GM23338 (cell line): ENCODE measurements around the gene BIRC3. TPM values are rescaled to one million over a fixed set of nuclear protein-coding genes. Genes with fewer than 3 reads are reported as not detected.

ENCODE experiments used
- ATAC-seq: fragments of 200-7000 bp; cut with Tn5 transposase; 3 replicates; pipeline ENCODE4 v1.9.1; 2020
- DNase-seq: peaks from one replicate; pipeline ENCODE4 v3.0.0-alpha.2; 2015; ENCODE audit warnings: low spot score
- H2AFZ ChIP-seq: fragments of 200-600 bp; sonication (generic); 2 replicates; pipeline ENCODE4 v1.8.0; 2016; ENCODE audit warnings: antibody characterized with exemption, mild to moderate bottlenecking, moderate library complexity
- H3F3A ChIP-seq: fragments of 200-600 bp; sonication (generic); replicated peaks from 2 replicates; pipeline ENCODE4 v1.8.0; 2017; ENCODE audit warnings: antibody characterized with exemption, mixed run types, low read depth
- H3K27ac ChIP-seq: fragments of 200-600 bp; sonication (generic); 2 replicates; pipeline ENCODE4 v1.6.1; 2016; ENCODE audit warnings: low read depth
- H3K27me3 ChIP-seq: fragments of 200-600 bp; sonication (generic); 2 replicates; pipeline ENCODE4 v1.8.0; 2016; ENCODE audit warnings: mild to moderate bottlenecking, mixed run types, moderate library complexity; ENCODE audit not compliant: insufficient read depth
- H3K36me3 ChIP-seq: fragments of 200-600 bp; sonication (generic); 2 replicates; pipeline ENCODE4 v1.8.0; 2016; ENCODE audit warnings: mild to moderate bottlenecking; ENCODE audit not compliant: insufficient read depth
- H3K4me1 ChIP-seq: fragments of 200-600 bp; sonication (generic); 2 replicates; pipeline ENCODE4 v1.8.0; 2016; ENCODE audit warnings: mild to moderate bottlenecking, moderate library complexity; ENCODE audit not compliant: insufficient read depth
- H3K4me2 ChIP-seq: fragments of 200-600 bp; sonication (generic); 2 replicates; pipeline ENCODE4 v1.7.1; 2017; ENCODE audit warnings: mixed run types
- H3K4me3 ChIP-seq: fragments of 200-600 bp; sonication (generic); 2 replicates; pipeline ENCODE4 v1.6.1; 2016; ENCODE audit warnings: mixed run types
- H3K79me2 ChIP-seq: fragments of 200-600 bp; sonication (generic); replicated peaks from 2 replicates; pipeline ENCODE4 v1.8.0; 2017; ENCODE audit warnings: mild to moderate bottlenecking; ENCODE audit not compliant: insufficient read depth
- H3K9me2 ChIP-seq: fragments of 200-600 bp; sonication (generic); 2 replicates; pipeline ENCODE4 v1.8.0; 2017; ENCODE audit not compliant: insufficient read depth
- H4K20me1 ChIP-seq: fragments of 200-600 bp; sonication (generic); replicated peaks from 2 replicates; pipeline ENCODE4 v1.8.0; 2017; ENCODE audit warnings: mild to moderate bottlenecking; ENCODE audit not compliant: insufficient read depth
- H3K27ac Mint-ChIP-seq: 2 replicates; pipeline ENCODE4 v1.8.0; 2020; ENCODE audit warnings: inconsistent platforms, mild to moderate bottlenecking, moderate library complexity, mixed read lengths
- H3K27me3 Mint-ChIP-seq: 3 replicates; pipeline ENCODE4 v1.8.0; 2022; ENCODE audit warnings: low read depth, mild to moderate bottlenecking, moderate library complexity, mixed read lengths, inconsistent platforms; ENCODE audit not compliant: insufficient read depth, poor library complexity
- H3K36me3 Mint-ChIP-seq: 3 replicates; pipeline ENCODE4 v1.8.0; 2021; ENCODE audit warnings: low read depth, mild to moderate bottlenecking, inconsistent platforms, moderate library complexity, mixed read lengths
- H3K4me1 Mint-ChIP-seq: 3 replicates; pipeline ENCODE4 v1.8.0; 2020; ENCODE audit warnings: mild to moderate bottlenecking, inconsistent platforms, mixed read lengths
- H3K4me3 Mint-ChIP-seq: 3 replicates; pipeline ENCODE4 v1.8.0; 2021; ENCODE audit warnings: moderate library complexity, mild to moderate bottlenecking, inconsistent platforms, mixed read lengths
- H3K9me3 Mint-ChIP-seq: 3 replicates; pipeline ENCODE4 v1.8.0; 2020; ENCODE audit warnings: moderate library complexity, mild to moderate bottlenecking, inconsistent platforms, mixed read lengths
- EZH2 ChIP-seq: fragments of 200-600 bp; sonication (generic); IDR thresholded peaks from one replicate; pipeline ENCODE4 v1.8.0; 2017; ENCODE audit warnings: antibody characterized with exemption, mild to moderate bottlenecking, low read depth; ENCODE audit not compliant: unreplicated experiment
- EZH2phosphoT487 ChIP-seq: fragments of 200-600 bp; sonication (generic); IDR thresholded peaks from one replicate; pipeline ENCODE4 v1.8.1; 2018; ENCODE audit warnings: antibody characterized with exemption; ENCODE audit not compliant: unreplicated experiment
- JUNB ChIP-seq: IDR thresholded peaks from one replicate; pipeline ENCODE4 v1.6.1; 2016; ENCODE audit warnings: antibody characterized with exemption; ENCODE audit not compliant: unreplicated experiment
- NANOG ChIP-seq: IDR thresholded peaks from 2 replicates; pipeline ENCODE4 v1.6.1; 2016; ENCODE audit warnings: antibody characterized with exemption, borderline replicate concordance
- POLR2AphosphoS5 ChIP-seq: IDR thresholded peaks from 2 replicates; pipeline ENCODE4 v1.6.1; 2016; ENCODE audit warnings: antibody characterized with exemption, low read depth
- STAT1 ChIP-seq: IDR thresholded peaks from one replicate; pipeline ENCODE4 v1.6.1; 2016; ENCODE audit warnings: antibody characterized with exemption; ENCODE audit not compliant: unreplicated experiment
- ZNF114 ChIP-seq: fragments of 250-450 bp; sonication (Bioruptor Pico); IDR thresholded peaks from 2 replicates; pipeline ENCODE4 v1.5.0; 2020; ENCODE audit warnings: mild to moderate bottlenecking, moderate library complexity
- ZNF331 ChIP-seq: fragments of 250-450 bp; sonication (Bioruptor Pico); IDR thresholded peaks from 2 replicates; pipeline ENCODE4 v1.5.0; 2020; ENCODE audit warnings: low read depth, mild to moderate bottlenecking, moderate library complexity
- polyA plus RNA-seq: library from polyadenylated mRNA; unstranded; fragments of >200 nt; fragmentation: Nextera tagmentation; extraction: Ambion mirVana; gene quantifications from 2 replicates; pipeline ENCODE4 v1.2.1, GENCODE V29; 2016
- total RNA-seq: library from RNA; depleted of rRNA; stranded (reverse); fragments of >200 nt; shearing (Covaris generic); gene quantifications from 2 replicates; pipeline ENCODE4 v1.2.3, GENCODE V29; 2014
- TF ChIP-seq, protein P1 (sequence below): IDR thresholded peaks from one replicate; pipeline ENCODE4 v1.6.1; 2018; ENCODE audit warnings: antibody characterized with exemption; ENCODE audit not compliant: unreplicated experiment
- TF ChIP-seq, protein P2 (sequence below), 2 experiments: fragments of 200-600 bp in 1 of 2; sonication (generic) in 1 of 2; conservative IDR thresholded peaks; 2 replicates each; pipeline versions ENCODE4 v1.5.1 to v1.6.1; 2016 to 2017; ENCODE audit warnings: antibody characterized with exemption in 2 of 2, low read depth in 2 of 2, mild to moderate bottlenecking in 2 of 2, moderate library complexity in 1 of 2
- TF ChIP-seq, protein P3 (sequence below): IDR thresholded peaks from 2 replicates; pipeline ENCODE4 v1.6.1; 2016; ENCODE audit warnings: antibody characterized with exemption
- TF ChIP-seq, protein P4 (sequence below): fragments of 250-450 bp; sonication (Bioruptor Pico); IDR thresholded peaks from 2 replicates; pipeline ENCODE4 v1.5.0; 2020; ENCODE audit warnings: mild to moderate bottlenecking, moderate library complexity

The BIRC3 gene
- total and polyA plus RNA-seq, 2 experiments from 2014 or later: 0.03 TPM; not detected in 1

DNA sequence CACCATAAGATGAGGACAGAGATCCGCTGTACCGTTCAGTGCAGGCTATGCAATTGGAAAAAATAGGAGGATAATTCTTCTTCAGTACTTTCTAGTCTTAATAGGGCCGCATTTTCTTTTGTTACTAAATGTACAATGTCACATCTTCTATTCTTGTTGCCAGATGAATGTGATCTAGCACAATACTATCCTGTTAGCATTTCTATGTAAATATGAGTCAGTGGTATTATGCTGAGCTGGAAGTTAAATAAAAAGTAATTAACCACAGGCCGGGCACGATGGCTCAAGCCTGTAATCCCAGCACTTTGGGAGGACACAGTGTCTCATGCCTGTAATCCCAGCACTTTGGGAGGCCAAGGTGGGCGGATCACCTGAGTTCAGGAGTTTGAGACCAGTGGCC is 24.4 kb upstream of the BIRC3 start:
- H3K79me2 ChIP-seq: no peaks in the 10 kb centered on the region
- no peaks in the 10 kb centered on the region for H3K9me2 ChIP-seq
- H3K4me3 ChIP-seq: no peak overlapping the region
- Mint-ChIP-seq H3K27me3 (no peaks in the 10 kb centered on the region), H3K4me1 (peaks cover 16% of the 10 kb centered on the region), H3K36me3 (no peaks in the 10 kb centered on the region), H3K4me3 (no peak overlapping the region), H3K27ac (no peak overlapping the region), H3K9me3 (no peaks in the 10 kb centered on the region)
- H3F3A ChIP-seq: no peaks in the 10 kb centered on the region
- TF ChIP-seq NANOG (no peak), ZNF331 (CRISPR knock-in tag) (no peak), ZNF114 (CRISPR knock-in tag) (no peak), EZH2phosphoT487 (no peak), STAT1 (no peak), EZH2 (no peak), JUNB (no peak), POLR2AphosphoS5 (no peak)
- TF ChIP-seq, protein P1, sequence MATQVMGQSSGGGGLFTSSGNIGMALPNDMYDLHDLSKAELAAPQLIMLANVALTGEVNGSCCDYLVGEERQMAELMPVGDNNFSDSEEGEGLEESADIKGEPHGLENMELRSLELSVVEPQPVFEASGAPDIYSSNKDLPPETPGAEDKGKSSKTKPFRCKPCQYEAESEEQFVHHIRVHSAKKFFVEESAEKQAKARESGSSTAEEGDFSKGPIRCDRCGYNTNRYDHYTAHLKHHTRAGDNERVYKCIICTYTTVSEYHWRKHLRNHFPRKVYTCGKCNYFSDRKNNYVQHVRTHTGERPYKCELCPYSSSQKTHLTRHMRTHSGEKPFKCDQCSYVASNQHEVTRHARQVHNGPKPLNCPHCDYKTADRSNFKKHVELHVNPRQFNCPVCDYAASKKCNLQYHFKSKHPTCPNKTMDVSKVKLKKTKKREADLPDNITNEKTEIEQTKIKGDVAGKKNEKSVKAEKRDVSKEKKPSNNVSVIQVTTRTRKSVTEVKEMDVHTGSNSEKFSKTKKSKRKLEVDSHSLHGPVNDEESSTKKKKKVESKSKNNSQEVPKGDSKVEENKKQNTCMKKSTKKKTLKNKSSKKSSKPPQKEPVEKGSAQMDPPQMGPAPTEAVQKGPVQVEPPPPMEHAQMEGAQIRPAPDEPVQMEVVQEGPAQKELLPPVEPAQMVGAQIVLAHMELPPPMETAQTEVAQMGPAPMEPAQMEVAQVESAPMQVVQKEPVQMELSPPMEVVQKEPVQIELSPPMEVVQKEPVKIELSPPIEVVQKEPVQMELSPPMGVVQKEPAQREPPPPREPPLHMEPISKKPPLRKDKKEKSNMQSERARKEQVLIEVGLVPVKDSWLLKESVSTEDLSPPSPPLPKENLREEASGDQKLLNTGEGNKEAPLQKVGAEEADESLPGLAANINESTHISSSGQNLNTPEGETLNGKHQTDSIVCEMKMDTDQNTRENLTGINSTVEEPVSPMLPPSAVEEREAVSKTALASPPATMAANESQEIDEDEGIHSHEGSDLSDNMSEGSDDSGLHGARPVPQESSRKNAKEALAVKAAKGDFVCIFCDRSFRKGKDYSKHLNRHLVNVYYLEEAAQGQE: no peak
- TF ChIP-seq, protein P2, sequence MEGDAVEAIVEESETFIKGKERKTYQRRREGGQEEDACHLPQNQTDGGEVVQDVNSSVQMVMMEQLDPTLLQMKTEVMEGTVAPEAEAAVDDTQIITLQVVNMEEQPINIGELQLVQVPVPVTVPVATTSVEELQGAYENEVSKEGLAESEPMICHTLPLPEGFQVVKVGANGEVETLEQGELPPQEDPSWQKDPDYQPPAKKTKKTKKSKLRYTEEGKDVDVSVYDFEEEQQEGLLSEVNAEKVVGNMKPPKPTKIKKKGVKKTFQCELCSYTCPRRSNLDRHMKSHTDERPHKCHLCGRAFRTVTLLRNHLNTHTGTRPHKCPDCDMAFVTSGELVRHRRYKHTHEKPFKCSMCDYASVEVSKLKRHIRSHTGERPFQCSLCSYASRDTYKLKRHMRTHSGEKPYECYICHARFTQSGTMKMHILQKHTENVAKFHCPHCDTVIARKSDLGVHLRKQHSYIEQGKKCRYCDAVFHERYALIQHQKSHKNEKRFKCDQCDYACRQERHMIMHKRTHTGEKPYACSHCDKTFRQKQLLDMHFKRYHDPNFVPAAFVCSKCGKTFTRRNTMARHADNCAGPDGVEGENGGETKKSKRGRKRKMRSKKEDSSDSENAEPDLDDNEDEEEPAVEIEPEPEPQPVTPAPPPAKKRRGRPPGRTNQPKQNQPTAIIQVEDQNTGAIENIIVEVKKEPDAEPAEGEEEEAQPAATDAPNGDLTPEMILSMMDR (conservative IDR thresholded peaks at IDR 0.05; ENCODE audit: low read depth in 2 of 2): no peak
- TF ChIP-seq, protein P3, sequence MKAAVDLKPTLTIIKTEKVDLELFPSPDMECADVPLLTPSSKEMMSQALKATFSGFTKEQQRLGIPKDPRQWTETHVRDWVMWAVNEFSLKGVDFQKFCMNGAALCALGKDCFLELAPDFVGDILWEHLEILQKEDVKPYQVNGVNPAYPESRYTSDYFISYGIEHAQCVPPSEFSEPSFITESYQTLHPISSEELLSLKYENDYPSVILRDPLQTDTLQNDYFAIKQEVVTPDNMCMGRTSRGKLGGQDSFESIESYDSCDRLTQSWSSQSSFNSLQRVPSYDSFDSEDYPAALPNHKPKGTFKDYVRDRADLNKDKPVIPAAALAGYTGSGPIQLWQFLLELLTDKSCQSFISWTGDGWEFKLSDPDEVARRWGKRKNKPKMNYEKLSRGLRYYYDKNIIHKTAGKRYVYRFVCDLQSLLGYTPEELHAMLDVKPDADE: no peak
- TF ChIP-seq, protein P4, sequence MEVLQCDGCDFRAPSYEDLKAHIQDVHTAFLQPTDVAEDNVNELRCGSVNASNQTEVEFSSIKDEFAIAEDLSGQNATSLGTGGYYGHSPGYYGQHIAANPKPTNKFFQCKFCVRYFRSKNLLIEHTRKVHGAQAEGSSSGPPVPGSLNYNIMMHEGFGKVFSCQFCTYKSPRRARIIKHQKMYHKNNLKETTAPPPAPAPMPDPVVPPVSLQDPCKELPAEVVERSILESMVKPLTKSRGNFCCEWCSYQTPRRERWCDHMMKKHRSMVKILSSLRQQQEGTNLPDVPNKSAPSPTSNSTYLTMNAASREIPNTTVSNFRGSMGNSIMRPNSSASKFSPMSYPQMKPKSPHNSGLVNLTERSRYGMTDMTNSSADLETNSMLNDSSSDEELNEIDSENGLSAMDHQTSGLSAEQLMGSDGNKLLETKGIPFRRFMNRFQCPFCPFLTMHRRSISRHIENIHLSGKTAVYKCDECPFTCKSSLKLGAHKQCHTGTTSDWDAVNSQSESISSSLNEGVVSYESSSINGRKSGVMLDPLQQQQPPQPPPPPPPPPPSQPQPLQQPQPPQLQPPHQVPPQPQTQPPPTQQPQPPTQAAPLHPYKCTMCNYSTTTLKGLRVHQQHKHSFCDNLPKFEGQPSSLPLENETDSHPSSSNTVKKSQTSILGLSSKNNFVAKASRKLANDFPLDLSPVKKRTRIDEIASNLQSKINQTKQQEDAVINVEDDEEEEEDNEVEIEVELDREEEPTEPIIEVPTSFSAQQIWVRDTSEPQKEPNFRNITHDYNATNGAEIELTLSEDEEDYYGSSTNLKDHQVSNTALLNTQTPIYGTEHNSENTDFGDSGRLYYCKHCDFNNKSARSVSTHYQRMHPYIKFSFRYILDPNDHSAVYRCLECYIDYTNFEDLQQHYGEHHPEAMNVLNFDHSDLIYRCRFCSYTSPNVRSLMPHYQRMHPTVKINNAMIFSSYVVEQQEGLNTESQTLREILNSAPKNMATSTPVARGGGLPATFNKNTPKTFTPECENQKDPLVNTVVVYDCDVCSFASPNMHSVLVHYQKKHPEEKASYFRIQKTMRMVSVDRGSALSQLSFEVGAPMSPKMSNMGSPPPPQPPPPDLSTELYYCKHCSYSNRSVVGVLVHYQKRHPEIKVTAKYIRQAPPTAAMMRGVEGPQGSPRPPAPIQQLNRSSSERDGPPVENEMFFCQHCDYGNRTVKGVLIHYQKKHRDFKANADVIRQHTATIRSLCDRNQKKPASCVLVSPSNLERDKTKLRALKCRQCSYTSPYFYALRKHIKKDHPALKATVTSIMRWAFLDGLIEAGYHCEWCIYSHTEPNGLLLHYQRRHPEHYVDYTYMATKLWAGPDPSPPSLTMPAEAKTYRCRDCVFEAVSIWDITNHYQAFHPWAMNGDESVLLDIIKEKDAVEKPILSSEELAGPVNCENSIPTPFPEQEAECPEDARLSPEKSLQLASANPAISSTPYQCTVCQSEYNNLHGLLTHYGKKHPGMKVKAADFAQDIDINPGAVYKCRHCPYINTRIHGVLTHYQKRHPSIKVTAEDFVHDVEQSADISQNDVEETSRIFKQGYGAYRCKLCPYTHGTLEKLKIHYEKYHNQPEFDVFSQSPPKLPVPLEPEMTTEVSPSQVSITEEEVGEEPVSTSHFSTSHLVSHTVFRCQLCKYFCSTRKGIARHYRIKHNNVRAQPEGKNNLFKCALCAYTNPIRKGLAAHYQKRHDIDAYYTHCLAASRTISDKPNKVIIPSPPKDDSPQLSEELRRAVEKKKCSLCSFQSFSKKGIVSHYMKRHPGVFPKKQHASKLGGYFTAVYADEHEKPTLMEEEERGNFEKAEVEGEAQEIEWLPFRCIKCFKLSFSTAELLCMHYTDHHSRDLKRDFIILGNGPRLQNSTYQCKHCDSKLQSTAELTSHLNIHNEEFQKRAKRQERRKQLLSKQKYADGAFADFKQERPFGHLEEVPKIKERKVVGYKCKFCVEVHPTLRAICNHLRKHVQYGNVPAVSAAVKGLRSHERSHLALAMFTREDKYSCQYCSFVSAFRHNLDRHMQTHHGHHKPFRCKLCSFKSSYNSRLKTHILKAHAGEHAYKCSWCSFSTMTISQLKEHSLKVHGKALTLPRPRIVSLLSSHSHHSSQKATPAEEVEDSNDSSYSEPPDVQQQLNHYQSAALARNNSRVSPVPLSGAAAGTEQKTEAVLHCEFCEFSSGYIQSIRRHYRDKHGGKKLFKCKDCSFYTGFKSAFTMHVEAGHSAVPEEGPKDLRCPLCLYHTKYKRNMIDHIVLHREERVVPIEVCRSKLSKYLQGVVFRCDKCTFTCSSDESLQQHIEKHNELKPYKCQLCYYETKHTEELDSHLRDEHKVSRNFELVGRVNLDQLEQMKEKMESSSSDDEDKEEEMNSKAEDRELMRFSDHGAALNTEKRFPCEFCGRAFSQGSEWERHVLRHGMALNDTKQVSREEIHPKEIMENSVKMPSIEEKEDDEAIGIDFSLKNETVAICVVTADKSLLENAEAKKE: no peak
- H3K27ac ChIP-seq: no peak overlapping the region
- no peaks in the 10 kb centered on the region; the same call in 1 of the 2 replicates for H3K4me1 ChIP-seq
- no peaks in the 10 kb centered on the region for H4K20me1 ChIP-seq
- ATAC-seq: no peak
- no peaks in the 10 kb centered on the region for H3K27me3 ChIP-seq
- DNase-seq: no peak
- H3K4me2 ChIP-seq: no peak overlapping the region
- no peak overlapping the region for H2AFZ ChIP-seq
- no peaks in the 10 kb centered on the region for H3K36me3 ChIP-seq
